HepG2 (cell line): ENCODE measurements around the gene RNF40. TPM values are rescaled to one million over a fixed set of nuclear protein-coding genes. Genes with fewer than 3 reads are reported as not detected.

Experiments used
- ATAC-seq: fragments of 200-7000 bp; cut with Tn5 transposase; 3 replicates; pipeline ENCODE4 v1.9.1; 2020; ENCODE audit warnings: mild to moderate bottlenecking, moderate library complexity
- BruUV-seq: library from RNA; stranded (reverse); fragments of 400-500 nt; replicated peaks from 2 replicates; lab custom pipeline; 2021; lab: Mats Ljungman, UMichigan
- CTCF ChIA-PET: fragments of 300-600 bp; formaldehyde crosslinking; extraction: SDS; loops from one replicate; lab custom pipeline; 2021; ENCODE audit warnings: low total read pairs, inconsistent platforms, low intra/inter-chr PET ratio; lab: Yijun Ruan, JAX
- POLR2A ChIA-PET: fragments of 350-600 bp; sonication (Branson Sonifier 250); formaldehyde crosslinking; loops from one replicate; lab custom pipeline; 2020; ENCODE audit warnings: antibody characterized with exemption, inconsistent platforms; lab: Yijun Ruan, JAX
- DNase-seq: peaks from one replicate; pipeline ENCODE4 v3.0.0-alpha.2; 2015; ENCODE audit warnings: low spot score
- FAIRE-seq: peaks from 3 replicates; lab custom pipeline; 2011; peaks lifted over from hg19 to GRCh38; lab: Jason Lieb, UNC
- H2AFZ ChIP-seq: one replicate; pipeline ENCODE4 v1.6.1; 2011; ENCODE audit warnings: low read length, inconsistent platforms
- H3K27ac ChIP-seq: fragments of 300-600 bp; 3 replicates; pipeline ENCODE4 v1.8.0; 2011; ENCODE audit warnings: mixed run types, mild to moderate bottlenecking, mixed read lengths, low read length, inconsistent platforms; ENCODE audit not compliant: insufficient read depth; ENCODE audit errors: extremely low read length
- H3K27me3 ChIP-seq, 2 experiments: fragments of 200-600 bp in 1 of 2; 2 replicates in 1 of 2; 3 replicates in 1 of 2; pipeline versions ENCODE4 v1.6.0 to v1.8.0; 2011; ENCODE audit warnings: low read length in 2 of 2, mild to moderate bottlenecking in 2 of 2, moderate library complexity in 2 of 2, inconsistent platforms in 1 of 2; ENCODE audit not compliant: insufficient read depth in 2 of 2, control insufficient read depth in 1 of 2
- H3K36me3 ChIP-seq, 2 experiments: fragments of 200-600 bp in 1 of 2; replicated peaks in 1 of 2; 2 replicates in 1 of 2; 3 replicates in 1 of 2; pipeline versions ENCODE4 v1.5.1 to v1.8.0; 2011; ENCODE audit warnings: low read length in 2 of 2, inconsistent platforms in 1 of 2; ENCODE audit not compliant: insufficient read depth in 2 of 2, control insufficient read depth in 1 of 2
- H3K4me1 ChIP-seq: 2 replicates; pipeline ENCODE4 v1.5.1; 2012; ENCODE audit warnings: low read length, inconsistent platforms; ENCODE audit not compliant: insufficient read depth
- H3K4me2 ChIP-seq: 2 replicates; pipeline ENCODE4 v1.6.0; 2011; ENCODE audit warnings: low read depth, low read length, inconsistent platforms
- H3K4me3 ChIP-seq, 3 experiments: fragments of 200-600 bp in 1 of 3; sonication (generic), shearing (Covaris generic) in 1 of 3; replicated peaks in 1 of 3; 2 replicates each; pipeline ENCODE4 v1.5.1; 2011 to 2016; ENCODE audit warnings: low read length in 3 of 3, inconsistent platforms in 2 of 3, low read depth in 2 of 3, mild to moderate bottlenecking in 2 of 3, control low read depth in 1 of 3, mixed read lengths in 1 of 3; ENCODE audit not compliant: insufficient read depth in 1 of 3
- H3K79me2 ChIP-seq: one replicate; pipeline ENCODE4 v1.6.1; 2011; ENCODE audit warnings: low read length, inconsistent platforms; ENCODE audit not compliant: insufficient read depth
- H3K9ac ChIP-seq: 2 replicates; pipeline ENCODE4 v1.6.0; 2011; ENCODE audit warnings: mild to moderate bottlenecking, low read depth, low read length, inconsistent platforms; ENCODE audit not compliant: insufficient read depth
- H3K9me3 ChIP-seq: 2 replicates; pipeline ENCODE4 v1.5.1; 2012; ENCODE audit warnings: mild to moderate bottlenecking, low read length
- H4K20me1 ChIP-seq: 2 replicates; pipeline ENCODE4 v1.6.0; 2011; ENCODE audit warnings: inconsistent platforms, mild to moderate bottlenecking, low read length, moderate library complexity; ENCODE audit not compliant: insufficient read depth
- AGO1 ChIP-seq: fragments of 200-400 bp; formaldehyde crosslinking; IDR thresholded peaks from 2 replicates; pipeline ENCODE4 v1.6.1; 2017; ENCODE audit warnings: mild to moderate bottlenecking, low read depth, low read length, moderate library complexity; ENCODE audit not compliant: poor library complexity, severe bottlenecking
- FOXK1 ChIP-seq: sonication (generic); formaldehyde crosslinking; IDR thresholded peaks from 2 replicates; pipeline ENCODE4 v1.4.0; 2020; ENCODE audit warnings: low read depth, missing genetic modification reagents, borderline replicate concordance
- SATB2 ChIP-seq: sonication (generic); formaldehyde crosslinking; IDR thresholded peaks from 2 replicates; pipeline ENCODE4 v1.5.0; 2020; ENCODE audit warnings: missing genetic modification reagents
- SNAI1 ChIP-seq: sonication (generic); formaldehyde crosslinking; IDR thresholded peaks from 2 replicates; pipeline ENCODE4 v1.5.0; 2020; ENCODE audit warnings: mild to moderate bottlenecking, missing genetic modification reagents, borderline replicate concordance
- ZNF619 ChIP-seq: sonication (generic); formaldehyde crosslinking; IDR thresholded peaks from 2 replicates; pipeline ENCODE4 v1.4.0; 2020; ENCODE audit warnings: mild to moderate bottlenecking, missing genetic modification reagents
- WGBS: methylation state at CpG from one replicate; pipeline ENCODE4 v1.1.6; 2017; ENCODE audit warnings: low lambda C conversion rate; 5-methylcytosine and 5-hydroxymethylcytosine counted together
- in situ Hi-C: cut with HindIII; loops from 2 replicates; pipeline ENCODE4 v1.10.0; 2017; ENCODE audit warnings: low pct_unique_long_range_greater_than_20kb; ENCODE audit not compliant: extremely low pct_ligation_motif_present
- intact Hi-C: fragments of 100-400 bp; cut with micrococcal nuclease; formaldehyde crosslinking; loops from one replicate; pipeline ENCODE4 v1.10.0; 2022; ENCODE audit not compliant: unreplicated experiment
- polyA plus RNA-seq, 8 experiments: library from polyadenylated mRNA; depleted of rRNA in 3 of 8; stranded (reverse) in 7 of 8; unstranded in 1 of 8; fragments of >200 nt; fragmentation: Illumina TruSeq in 4 of 8; extraction: Trizol in 4 of 8; gene quantifications; 2 replicates each; pipeline versions ENCODE4 v1.2.1 to v1.2.3, GENCODE V29; 2011 to 2016; ENCODE audit warnings: low read depth in 4 of 8, missing spikeins in 1 of 8, mixed read lengths in 1 of 8; ENCODE audit not compliant: insufficient read depth in 1 of 8
- total RNA-seq, 5 experiments: library from RNA; depleted of rRNA; stranded (reverse); fragments of >200 nt; fragmentation: Illumina TruSeq; extraction: Trizol; gene quantifications; 2 replicates each; pipeline ENCODE4 v1.2.3, GENCODE V29; 2016; ENCODE audit warnings: low read depth in 1 of 5
- TF ChIP-seq, protein P1 (sequence below): sonication (generic); formaldehyde crosslinking; conservative IDR thresholded peaks from 2 replicates; pipeline ENCODE4 v1.8.0; 2022; ENCODE audit warnings: low read depth, missing genetic modification reagents

The RNF40 gene
- total and polyA plus RNA-seq, 2 of the 13 experiments (the other 11 are each of a cell fraction or from before 2014, with no cell fraction given): 84.0 to 85.6 TPM

DNA sequence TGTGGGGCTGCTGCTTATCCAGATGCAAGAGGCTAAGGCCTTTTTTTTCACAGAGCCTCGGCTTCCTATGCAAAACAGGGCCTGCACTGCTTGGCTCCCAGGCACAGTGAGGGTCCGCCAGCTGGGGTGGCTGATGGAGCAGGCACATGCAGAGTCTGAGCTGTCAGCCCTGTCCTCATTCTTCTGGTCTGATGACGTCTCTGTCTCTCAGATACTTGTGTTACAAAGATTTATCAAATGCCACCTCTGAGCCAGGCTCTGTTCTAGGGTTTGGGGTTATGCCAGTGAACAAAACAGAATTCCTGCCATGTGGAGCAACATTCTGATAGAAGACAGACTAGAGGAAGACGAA lies 4.8 kb downstream of the RNF40 start:
- H3K9ac ChIP-seq: no peak overlapping the region
- no peak for TF ChIP-seq AGO1
- no peak for TF ChIP-seq ZNF619
- no peak for TF ChIP-seq FOXK1 (CRISPR knock-in tag)
- TF ChIP-seq, protein P1, sequence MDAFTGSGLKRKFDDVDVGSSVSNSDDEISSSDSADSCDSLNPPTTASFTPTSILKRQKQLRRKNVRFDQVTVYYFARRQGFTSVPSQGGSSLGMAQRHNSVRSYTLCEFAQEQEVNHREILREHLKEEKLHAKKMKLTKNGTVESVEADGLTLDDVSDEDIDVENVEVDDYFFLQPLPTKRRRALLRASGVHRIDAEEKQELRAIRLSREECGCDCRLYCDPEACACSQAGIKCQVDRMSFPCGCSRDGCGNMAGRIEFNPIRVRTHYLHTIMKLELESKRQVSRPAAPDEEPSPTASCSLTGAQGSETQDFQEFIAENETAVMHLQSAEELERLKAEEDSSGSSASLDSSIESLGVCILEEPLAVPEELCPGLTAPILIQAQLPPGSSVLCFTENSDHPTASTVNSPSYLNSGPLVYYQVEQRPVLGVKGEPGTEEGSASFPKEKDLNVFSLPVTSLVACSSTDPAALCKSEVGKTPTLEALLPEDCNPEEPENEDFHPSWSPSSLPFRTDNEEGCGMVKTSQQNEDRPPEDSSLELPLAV: no peak
- TF ChIP-seq SATB2 (CRISPR knock-in tag): no peak
- no peak for TF ChIP-seq SNAI1
- H3K27me3 ChIP-seq: no peaks in the 10 kb centered on the region; a peak in 1 of 5 replicates
- DNase-seq: no peak
- no peaks in the 10 kb centered on the region for H4K20me1 ChIP-seq
- H3K4me3 ChIP-seq: no peak overlapping the region
- H2AFZ ChIP-seq: no peak overlapping the region
- 96% methylated on average over 4 of the region's 4 CpGs for WGBS
- FAIRE-seq: no peak
- peaks cover 59 to 78% of the 10 kb centered on the region in 2 experiments for H3K36me3 ChIP-seq
- no TSS peak for BruUV-seq
- H3K79me2 ChIP-seq: peaks cover 19% of the 10 kb centered on the region
- in situ Hi-C loops (no loop called here), intact Hi-C loops (no loop called here)
- ATAC-seq: no peak
- H3K4me1 ChIP-seq: peaks cover 18% of the 10 kb centered on the region
- CTCF ChIA-PET: no interaction called here
- no peak overlapping the region for H3K27ac ChIP-seq
- no peak overlapping the region for H3K4me2 ChIP-seq
- H3K9me3 ChIP-seq: no peaks in the 10 kb centered on the region
- POLR2A ChIA-PET: interaction anchor here (0.8 kb wide), 1 partner anchor 8 kb away, joined by 3 read pairs; no protein-coding TSS in a partner anchor
